Stimulated activated CD8-positive, alpha-beta memory T cell treated with anti-CD3 and anti-CD28 coated beads, Interleukin-7, amount 100 ng/mL, for 24 hours (primary cell): ENCODE results near the gene IL31.
A peak's percentile ranks its signal among the peaks of the same experiment; 100 is the strongest.
"Not testable (repeated sequence)": the region's sequence is repeated elsewhere in the genome, so short reads cannot be mapped to it uniquely, and the experiment has no call there.

Source experiments
- DNase-seq: peaks from one replicate; pipeline ENCODE4 v3.0.0-alpha.2; 2020; ENCODE audit warnings: low read depth

Gene IL31

DNA sequence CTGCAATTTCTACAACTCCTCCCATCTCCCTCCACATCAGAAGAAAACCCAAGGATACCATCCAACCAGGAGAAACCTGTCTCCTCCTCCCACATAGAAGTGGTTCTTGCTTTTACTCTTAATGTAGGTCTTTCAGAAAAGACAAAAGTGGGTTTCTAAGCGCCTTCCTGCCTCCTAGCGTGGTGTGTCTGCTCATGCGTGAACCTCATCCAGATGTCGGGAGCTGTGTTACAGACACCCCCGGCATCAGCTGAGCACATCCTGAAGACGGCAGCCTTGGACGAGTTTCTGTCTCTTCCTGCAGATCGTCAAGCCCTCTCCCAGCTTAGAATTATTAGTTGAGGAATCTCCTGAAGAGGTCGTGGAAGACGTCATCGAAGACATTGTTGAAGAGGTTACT is 18.4 kb upstream of the IL31 start:
- no peak for DNase-seq

DNA sequence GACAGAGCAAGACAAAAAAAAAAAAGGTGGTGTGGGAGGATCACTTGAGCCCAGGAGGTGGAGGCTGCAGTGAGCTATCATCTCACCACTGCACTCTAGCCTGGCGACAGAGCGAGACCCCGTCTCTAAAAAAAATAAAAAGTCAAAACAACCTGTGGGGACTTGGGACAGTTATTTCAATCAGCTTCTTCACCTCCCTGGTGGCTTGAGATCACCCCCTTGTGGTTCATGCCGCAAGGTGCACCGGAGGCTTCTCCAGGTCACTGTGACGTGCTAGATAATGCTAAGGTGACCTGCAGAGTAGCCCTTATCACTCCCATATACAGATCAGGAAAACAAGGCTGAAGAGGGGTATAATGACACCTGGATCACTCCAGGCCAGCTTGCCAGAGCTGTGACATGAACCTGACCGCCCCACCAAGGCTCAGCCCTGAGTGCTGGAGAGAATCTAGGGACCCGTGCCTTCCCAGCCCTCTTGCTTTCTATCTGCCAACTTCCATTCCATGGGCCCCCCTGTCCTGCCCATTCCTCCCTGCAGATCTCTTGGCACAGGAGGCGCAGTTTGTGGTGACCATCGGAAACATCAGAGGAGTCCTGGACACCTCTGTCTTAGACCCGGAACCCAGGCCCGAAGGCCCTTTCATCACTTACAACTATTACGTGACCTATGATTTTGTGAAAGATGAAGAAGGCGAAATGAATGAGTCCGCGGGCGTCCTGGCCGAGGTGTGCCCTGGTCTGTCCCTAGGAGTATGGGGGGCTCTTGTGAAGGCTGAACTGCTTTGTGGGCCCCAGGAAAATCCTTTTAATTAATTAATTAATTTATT is 17.0 kb upstream of the IL31 start:
- peak; percentile 42 for DNase-seq

DNA sequence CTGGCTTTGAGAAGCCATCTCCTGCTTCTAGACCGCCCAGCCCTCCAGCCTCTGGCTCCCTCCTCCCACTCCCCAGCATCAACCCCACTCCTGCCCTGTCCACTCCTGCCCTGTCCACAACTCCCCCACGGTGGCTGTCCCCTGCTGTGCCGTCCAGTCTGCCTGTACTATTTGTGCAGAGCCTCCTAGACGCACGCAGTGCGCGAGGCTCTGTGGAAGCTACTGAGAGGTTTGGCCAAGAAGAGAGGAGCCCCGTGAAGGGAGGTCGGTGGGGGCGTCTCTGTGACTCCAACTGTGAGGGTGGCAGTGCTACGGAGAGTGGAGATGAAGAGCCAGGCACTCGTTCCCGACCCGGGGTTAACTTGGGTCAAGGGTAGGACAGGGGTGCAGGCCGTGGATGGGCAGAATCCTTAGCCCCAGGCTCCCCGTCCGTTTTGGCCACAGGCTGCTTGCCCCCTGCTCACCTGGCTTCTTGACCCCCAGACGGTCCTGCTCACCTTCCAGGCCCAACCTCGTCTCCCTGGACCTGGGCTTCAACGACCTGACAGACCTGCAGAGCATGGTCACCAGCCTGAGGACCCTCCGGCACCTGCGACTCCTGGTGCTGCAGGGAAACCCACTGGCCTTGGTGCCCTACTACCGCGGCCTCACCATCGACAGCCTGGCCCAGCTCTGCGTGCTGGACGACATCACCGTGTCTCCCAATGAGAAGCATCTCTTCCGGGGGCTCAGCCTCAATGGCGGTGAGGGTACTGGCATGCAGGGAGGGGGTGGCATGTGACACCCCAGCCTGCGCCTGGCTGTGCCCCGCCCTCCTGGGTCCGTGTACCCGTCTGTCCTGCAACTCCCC is 15.8 kb upstream of the IL31 start:
- no peak for DNase-seq

DNA sequence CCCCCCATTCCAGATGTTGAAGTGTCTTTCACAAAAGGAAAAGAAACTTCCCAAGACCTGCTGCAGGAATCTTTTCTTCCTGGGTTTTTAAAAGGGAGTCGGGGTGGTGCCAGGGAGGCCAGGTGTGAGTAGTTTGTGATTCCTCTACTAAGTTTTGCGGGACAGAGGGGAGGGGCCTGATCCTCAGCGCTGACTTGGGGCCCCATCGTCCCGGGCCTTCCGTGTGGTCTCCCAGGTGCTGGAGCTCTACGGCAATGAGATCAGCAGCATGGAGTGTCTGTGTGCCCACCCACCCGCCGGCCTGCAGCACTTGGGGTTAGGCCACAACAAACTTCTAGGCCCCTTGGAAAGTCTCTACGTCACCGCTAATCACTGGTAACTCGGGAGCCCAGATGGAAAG is 13.4 kb upstream of the IL31 start:
- no peak for DNase-seq

DNA sequence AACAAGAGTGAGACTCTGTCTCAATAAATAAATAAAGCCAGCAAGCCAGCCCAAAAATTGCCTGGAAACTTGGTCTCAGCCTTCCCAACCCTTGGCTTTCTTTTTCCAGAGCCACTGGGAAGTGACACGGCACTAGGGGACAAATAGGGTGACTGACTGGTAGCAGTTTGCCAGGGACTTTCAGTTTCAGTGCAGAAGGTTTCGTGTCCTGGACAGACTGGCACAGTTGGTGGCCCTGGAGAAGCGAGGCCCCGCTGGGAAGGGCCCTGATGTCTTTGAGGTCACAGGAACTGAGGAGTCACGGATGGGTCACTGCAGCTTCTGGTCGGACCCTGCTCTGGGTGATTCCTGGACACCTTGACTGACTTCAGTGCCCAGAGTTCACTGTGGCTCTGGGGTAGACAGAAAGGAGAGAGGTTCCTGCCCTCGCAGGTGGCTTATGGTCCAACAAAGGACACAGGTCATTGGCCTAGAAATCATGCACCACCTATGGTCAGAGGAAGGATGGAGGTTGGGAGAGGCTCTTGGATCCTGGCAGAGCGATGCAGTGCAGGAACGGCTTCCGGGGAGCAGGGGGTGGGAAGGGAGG is 11.6 kb upstream of the IL31 start:
- DNase-seq = no peak

DNA sequence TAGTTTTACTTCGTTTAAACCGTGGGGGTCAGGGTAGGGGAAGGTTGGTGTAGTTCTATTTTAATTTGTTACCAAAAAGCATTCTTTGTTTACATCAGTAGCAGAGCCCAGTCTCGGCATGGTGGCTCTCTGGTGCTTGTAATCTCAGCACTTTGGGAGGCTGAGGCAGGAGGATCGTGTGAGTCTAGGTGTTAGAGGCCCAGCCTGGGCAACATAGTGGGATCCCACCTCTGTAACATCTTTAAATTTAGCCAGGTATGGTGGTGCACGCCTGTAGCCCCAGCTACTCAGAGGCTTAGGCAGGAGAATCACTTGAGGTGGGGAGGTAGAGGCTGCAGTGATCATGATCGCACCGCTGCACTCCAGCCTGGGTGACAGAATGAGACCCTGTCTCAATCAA is 11.1 kb upstream of the IL31 start:
- no peak for DNase-seq

DNA sequence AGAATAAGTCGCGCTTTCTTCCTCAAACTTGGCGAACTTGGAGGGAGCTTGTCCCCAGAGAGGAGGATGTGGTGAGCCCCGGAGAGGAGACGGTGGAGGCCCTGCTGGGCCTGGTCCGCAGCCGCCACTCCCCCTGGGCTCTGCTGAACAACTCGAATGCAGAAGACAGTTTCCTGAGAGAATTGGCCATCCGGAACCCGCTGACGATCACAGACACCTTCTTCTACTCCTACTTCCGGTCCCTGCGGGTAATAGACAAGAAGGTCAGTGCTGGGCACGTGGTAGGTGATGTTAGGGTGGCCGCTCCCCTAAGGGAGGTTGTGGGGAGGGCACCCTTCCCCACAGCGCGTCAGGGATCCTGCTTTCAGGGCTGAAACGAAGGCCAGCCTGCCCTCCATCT is 10.5 kb upstream of the IL31 start:
- DNase-seq = no peak

DNA sequence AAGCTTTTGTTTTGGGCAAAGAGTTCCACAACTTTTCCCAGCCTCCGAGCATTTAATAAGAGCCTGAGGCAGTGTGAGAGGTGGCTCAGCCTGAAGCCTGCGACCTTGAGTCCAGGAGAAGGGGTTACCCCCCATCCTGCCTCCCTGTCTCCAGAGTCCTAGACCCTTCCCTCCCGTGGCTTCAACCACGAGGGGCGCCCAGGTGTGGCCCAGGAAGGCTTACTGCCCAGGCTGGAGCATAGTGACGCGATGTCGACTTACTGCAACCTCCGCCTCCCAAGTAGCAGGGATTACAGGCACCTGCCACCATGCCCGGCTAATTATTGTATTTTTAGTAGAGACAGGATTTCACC is 9.5 kb upstream of the IL31 start:
- no peak for DNase-seq

DNA sequence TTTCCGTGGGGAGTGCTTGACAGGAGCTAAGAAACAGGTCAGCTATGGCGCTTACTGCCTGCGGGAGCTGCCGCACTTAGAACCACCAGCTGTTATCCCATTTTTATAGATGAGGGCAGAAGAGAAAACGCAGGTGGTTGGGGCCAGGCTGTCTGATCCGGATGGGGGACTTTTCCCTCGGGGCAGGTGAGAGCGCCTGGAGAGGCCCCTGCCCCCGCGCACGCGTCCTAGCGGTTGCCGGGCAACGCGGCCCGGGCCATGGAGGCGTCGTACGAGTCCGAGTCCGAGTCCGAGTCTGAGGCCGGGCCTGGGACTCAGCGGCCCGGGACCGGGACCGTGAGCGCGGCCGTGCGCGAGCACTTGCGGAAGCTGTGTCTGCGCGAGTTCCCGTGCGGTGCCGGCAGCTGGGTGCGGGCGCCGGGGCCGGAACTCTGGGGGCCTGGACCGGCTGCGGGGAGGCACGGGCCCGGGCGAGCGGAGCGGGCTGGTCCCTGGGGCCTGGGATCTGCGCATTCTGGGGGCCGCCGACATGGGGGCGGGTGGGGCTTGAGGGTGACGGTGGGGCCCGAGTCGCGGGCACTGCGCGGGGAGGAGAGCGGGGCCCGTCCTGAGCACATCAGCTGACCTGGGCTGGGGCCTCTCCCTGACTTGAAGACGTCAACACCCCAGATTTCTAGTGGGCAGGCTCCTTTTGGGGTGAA is 9.0 kb upstream of the IL31 start, which contains the start of gene LRRC43:
Gene LRRC43, plus strand, starts transcription at position 237 of the 701 bp plus-strand sequence. Its CDS starts 22 bp downstream, at position 259.
- no peak for DNase-seq

DNA sequence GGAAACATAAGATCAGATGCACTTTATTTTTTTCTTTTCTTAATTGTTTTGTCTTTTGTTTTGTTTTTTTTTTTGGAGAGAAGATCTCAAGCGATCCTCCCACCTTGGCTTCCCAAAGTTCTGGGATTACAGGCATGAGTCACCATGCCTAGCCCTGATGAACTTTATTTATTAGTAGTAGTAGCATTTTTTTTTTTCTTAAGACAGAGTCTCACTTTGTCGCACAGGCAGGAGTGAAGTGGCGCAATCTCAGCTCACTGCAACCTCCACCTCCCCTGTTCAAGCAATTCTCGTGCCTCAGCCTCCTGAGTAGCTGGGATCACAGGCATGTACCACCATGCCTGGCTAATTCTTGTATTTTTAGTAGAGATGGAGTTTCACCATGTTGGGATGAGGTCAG is 2.5 kb upstream of the IL31 start:
- DNase-seq = not testable (repeated sequence)

DNA sequence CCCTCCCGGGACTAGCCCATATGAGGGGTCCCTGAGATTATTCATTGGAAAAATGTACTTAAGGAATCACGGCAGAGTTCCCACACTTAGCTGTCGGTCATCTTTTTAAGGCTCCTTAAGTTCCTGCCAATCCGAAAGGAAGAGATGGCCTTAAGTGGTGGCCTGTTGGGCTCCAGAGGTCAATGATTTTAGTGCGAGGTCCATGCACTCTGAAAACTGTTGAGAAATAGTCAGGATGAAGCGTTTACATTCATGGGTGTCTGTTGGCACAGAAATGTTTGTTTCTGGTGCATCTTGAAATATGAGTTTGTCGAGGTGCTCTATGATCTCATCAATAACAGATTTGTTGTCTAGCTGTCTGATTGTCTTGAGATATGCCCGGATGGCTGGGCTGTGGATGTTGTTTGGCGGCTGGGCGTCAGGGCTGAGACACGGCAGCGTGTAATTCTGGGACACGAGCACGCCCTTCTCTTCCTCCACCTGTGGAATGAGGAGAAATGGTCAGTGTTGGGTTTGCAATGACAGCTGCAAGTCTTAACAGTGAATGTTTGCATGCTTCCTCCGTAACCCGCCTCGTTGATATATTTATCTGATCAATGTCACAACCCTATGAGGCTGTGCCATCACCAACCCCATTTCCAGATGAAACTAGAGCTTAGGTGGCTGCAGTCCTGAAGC is 1.6 kb downstream of the IL31 start:
- no peak for DNase-seq

DNA sequence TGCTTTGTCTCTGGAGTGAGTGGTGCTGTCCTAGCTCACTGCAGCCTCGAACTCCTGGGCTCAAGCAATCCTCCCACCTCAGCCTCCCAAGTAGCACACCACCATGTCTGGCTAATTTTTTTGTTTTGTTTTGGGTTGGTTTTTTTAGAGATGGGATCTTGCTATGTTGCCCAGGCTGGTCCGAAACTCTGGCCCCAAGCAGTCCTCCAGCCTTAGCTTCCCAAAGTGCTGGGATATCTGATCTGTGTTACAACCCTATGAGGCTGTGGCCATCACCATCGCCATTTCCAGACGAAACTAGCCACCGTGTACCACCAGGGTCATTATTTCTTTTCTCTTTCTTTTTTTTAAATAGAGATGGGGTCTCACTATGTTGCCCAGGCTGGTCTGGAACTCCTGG is 2.6 kb downstream of the IL31 start:
- no peak for DNase-seq

DNA sequence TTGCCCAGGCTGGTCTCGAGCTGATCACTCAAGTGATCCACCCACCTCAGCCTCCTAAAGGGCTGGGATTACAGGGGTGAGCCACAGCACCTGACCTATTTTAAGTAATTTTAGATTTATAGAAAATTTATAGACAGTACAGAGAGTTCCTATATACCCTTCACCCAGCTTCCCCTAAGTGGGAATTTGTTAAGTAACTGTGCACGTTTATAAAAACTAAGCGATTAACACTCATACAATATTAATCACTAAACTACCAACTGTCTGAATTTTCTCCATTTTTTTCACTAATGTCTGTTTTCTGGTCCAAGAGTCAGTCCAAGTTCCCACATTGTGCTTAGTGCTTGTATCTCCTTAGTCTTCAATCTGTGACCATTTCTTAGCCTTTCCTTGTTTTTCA is 5.5 kb downstream of the IL31 start:
- no peak for DNase-seq

DNA sequence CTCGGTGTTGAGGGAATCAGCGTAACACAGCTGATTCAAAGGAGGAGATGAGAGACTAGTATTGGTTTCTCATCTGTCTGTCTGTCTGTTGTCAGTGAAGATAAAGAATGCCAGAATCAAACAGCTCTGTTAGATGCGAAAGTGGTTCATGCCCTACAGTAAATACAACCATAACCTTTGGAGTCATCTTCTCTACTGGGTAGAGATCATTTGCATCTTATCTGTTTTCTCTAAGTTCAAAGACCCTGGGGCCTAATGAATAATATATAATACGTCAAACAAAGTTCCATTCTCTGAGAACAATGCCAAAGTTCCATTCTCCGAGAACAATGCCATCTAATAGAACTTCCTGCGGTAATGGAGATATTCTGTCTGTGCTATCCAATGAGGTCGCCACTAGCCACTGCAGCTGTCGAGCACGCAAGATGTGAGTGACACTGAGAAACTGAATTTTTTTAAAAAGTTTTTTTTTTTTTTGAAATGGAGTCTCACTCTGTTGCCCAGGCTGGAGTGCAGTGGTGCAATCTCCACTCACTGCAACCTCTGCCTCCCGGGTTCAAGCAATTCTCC is 6.6 kb downstream of the IL31 start:
- no peak for DNase-seq

DNA sequence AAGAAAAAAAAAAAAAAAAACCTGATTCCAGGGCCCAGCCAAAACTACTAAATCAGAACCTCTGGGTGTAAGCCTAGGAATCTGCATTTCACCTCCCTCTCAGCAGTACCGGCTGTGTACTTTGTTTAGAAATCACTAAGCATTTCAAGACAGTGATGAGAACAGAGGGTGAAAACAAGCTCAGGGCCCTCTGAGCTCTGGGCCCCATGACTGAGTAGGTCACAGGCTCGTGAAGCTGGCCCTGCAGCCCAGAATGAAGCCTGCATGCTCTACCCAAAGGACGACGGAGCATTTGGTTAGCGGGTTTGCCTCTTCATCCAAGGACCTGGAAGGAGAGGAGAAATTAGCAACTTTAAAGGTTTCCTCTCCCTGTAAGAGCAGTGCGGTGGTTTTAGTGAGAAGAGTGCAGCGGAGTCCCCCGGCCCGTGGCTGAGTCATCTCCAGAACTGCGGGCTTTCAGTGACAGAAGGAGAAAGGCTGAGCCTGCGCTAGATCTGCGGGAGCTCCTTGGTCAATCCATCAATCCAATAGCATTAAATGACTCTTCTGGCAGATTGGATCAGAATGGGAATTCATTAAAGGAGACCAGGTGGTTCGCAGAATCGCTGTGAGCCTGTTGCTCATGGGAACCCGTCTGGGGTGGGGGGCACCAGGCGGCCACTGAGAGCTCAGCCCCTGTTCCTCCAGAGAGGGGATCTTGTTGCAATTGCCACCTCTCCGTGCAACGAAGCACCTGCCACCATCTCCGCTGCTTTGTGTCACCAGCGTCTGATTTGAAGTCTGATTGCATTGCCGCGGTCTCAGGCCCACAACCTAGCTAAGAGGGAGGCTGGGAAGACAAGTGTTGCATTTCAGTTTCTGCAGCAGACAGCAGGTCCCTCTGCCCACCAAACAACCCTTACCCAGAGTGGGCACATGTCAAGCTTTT is 7.3 kb downstream of the IL31 start:
- DNase-seq = peak; percentile 25

DNA sequence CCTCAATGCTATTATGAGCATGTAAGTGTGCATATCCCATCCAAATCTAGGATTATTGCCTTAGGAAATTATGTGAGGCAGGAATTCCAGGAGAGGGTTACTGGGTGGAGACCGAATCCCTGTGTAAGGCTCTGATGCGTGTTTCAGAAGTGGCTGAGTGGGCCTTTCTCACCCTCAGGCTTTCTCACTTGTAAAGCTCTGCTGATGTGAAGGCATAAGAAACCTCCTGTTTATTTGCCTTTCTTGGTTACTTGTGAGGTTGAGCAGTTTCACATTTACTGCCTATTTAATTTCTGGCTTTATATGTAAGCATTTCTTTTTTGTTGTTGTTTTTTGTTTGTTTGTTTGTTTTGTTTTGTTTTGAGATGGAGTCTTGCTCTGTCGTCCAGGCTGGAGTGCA is 11.0 kb downstream of the IL31 start:
- DNase-seq = no peak

DNA sequence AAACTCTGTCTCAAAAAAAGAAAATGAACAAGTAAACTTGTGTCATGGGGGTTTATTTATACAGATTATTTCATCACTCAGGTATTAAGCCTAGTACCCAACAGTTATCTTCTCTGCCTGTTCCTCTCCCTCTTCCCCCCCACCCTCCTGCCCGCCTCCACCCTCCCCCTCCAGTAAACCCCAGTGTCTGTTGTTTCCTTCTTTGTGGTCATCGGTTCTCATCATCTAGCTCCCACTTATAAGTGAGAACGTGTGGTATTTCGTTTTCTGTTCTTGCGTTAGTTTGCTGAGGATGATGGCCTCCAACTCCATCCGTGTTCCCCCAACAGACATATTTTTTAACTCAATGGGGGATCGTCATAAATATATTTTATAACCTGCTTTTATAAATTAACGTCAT is 12.3 kb downstream of the IL31 start:
- DNase-seq = no peak

DNA sequence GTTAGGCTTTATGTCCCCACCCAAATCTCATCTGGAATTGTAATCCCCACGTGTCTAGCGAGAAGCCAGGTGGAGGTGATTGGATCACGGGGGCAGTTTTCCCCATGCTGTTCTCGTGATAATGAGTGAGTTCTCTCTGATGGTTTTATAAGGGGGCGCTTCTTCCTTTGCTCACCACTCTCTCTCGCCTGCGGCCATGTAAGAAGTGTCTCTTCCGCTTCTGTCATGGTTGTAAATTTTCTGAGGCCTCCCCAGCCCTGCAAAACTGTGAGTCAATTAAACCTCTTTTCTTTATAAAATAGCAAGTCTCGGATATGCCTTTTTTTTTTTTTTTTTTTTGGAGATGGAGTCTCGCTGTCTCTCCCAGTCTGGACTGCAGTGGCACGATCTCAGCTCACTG is 13.3 kb downstream of the IL31 start:
- DNase-seq = no peak

DNA sequence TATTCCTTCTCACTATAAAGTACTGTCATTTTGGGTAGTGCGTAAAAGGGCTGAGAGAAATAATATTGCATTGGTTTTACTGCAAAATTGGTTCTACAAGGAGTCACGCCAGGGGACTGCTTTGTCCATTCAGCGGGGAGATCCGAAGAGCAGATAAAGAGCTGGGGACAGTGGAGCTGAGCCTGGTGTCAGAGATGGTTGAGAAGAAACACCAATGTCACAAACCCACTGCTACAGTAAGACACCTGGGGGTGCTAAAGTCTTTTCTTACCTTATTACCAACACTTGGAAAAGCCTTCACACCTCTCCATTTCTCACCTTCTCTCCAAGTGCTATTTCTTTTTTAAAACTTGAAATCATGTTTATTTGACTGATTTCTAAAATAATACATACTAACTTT is 14.1 kb downstream of the IL31 start:
- no peak for DNase-seq

DNA sequence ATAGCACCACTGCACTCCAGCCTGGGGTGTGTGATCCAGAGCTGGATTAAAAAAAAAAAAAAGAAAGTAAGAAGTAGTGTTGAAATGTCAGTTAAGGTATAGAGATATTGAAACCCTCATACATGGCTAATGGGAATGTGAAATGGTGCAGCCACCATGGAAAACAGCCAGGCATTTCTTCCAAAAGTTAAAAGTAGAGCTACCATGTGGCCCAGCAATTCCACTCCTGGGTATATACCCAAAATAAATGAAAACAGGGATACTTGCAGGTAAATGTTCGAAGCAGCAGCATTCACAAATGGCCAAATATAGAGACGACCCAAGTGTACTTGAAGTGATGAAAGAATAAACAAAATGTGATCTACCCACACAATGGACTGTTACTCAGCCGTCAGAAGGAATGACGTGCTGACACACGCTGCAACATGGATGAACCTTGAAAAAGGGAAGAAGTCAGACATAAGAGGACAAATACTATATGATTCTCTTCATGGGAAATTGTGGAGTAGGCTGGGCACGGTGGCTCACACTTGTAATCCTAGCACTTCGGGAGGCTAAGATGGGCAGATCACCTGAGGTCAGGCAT is 15.2 kb downstream of the IL31 start:
- no peak for DNase-seq
